Activated CD4-positive, CD25-positive, alpha-beta regulatory T cell treated with anti-CD3 and anti-CD28 coated beads, Interleukin-2, amount 50 U/mL, for 24 hours (primary cell): ENCODE results near the gene ISCU.

Source experiments
- ATAC-seq, 2 donors: fragments of 150-1000 bp; cut with Tn5 transposase; one replicate each; pipeline ENCODE4 v1.10.0; 2021; ENCODE audit warnings: mild to moderate bottlenecking in 1 of 2, moderate library complexity in 1 of 2

ISCU gene

GRCh38 chr12:108562348-108563135, at the start of gene ISCU:
TSS of gene ISCU (plus strand) at chr12:108562596. CDS start at chr12:108562623, 27 bp downstream.
- ATAC-seq: peak; percentile 66 to 68

GRCh38 chr12:108514468-108514972, 47.9 kb upstream of the ISCU start:
- ATAC-seq: peak; percentile 9

DNA sequence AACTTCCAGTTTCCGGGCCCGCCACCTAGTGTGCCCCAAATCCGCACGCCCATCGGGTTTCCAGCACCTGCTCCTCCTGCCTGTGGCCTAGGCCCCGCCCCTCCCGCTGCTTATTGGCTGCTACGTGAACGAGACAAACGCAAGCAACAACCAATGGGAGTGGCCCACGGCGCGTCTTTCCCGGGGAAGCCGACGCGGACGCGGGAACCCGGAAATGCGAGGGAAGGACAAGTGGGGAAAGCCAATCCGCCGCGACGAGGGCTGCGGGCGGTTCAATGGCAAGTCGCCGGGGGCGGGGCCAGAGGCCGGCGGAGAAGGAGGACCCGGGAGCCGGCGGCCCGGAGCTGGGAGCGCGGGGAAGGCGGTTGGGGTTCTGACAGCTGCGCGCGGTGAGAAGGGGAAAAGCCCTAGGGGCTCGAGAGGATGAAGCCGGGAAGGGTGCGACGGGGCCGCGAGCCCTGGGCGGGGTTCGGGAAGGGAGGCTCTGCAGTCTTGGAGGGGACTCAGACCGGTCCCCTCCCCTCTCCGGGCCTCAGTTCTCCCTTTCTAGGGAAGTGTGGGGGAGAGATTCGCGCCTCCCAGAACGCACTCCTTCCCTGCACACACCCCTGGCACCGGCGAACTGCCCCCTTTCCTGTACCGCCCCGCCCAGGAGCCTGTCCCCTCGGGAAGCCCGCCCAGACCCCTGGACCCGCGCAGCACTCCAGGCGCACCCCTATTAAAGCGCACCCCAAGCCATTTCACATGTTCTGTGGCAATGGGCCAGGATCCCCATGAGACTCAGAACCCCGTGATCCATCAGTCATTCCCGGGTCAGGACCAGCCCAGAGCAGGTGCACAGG, 47.2 kb upstream of the ISCU start, which contains the start of gene FICD:
FICD (plus strand) TSS at position 305 of the 842 bp plus-strand sequence. CDS start 1,696 bp downstream, outside the sequence.
- ATAC-seq: peak; percentile 92 to 95

DNA sequence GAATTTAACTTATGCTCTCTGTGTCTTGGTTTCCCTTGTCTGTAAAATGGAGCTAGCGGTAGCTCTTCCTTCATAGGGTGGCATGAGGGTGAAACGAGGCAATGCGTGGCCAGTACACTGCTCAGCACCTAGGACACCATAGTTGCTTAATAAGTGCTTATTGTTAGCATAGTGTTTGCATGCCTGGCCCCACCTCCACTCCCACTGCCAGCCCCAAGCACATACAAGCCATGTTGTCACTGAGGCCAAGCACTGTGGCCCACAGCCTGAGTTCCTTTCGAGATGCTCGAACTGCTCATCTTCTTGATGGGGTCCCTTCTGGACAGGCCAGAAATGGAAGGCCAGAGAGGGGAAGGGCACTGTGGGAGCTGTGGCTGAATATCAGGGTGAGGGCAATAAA, 46.5 kb upstream of the ISCU start:
- no peak for ATAC-seq

- ATAC-seq: no peak
Measured at GRCh38 chr12:108516511-108517275, 45.7 kb upstream of the ISCU start.

DNA sequence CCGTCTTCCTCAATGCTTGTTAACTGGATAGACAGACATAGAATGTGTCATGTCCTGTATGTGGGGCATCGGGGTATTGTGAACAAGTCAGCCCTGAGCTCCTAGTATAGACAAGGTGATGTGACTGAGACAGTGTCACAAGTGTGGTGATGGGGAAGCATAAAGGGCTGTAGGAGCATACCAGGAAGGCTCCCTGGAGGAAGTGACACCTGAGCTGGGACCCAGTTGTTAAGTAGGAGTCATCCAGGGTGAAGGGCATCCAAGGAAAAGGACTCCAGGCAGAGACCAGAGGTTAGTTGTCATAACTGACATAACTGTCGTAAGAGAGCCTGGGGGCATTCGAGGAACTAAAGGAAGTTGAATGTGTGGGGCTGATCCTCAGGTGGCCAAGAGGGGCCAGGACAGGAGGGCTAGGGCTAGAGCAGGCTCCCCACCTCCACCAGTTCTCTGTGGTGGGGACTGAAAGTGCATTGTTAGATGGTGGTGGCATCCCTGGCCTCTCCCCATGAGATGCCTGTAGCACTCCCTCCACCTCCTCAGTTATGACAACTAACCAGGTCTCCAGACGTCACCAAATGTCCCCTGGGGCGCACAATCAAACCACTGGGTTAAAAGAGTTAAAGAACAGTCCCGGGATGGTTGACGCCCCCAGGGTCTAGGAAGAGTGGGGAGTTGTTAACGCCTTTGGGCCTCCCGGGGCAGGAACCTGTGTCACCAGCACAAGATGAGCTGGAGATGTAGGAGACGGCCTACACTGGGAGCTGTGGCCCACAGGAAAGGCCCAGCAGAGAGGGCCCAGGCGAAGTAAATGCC, 44.9 kb upstream of the ISCU start:
- no peak for ATAC-seq

- no peak for ATAC-seq
Measured at GRCh38 chr12:108518101-108518715, 44.2 kb upstream of the ISCU start.

- ATAC-seq: no peak
Measured at GRCh38 chr12:108518716-108519496, 43.5 kb upstream of the ISCU start.

- ATAC-seq: no peak
Measured at GRCh38 chr12:108519558-108519957, 42.8 kb upstream of the ISCU start.

- no peak for ATAC-seq
Measured at GRCh38 chr12:108523365-108523764, 39.0 kb upstream of the ISCU start.

DNA sequence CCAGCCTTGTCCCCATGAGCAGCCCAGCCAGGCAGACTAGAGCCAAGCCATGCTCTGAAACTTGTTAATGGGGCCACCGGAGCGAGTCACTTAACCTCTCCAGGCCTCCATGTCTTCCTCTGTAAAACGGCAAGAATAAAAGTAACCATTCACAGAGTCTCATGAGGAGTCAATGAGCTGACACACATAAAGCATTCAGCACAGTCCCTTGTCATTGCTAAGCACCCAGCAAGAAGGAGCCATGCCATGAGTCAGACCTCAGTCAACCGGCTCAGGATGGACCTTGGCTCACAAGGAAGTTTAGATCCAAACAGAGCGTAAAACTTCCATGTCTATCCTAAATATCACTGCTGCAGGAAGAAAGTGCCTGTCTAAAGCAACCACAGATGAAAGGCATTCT, 36.7 kb upstream of the ISCU start:
- ATAC-seq: no peak

- no peak for ATAC-seq
Measured at GRCh38 chr12:108526482-108527165, 35.8 kb upstream of the ISCU start.

- no peak for ATAC-seq
Measured at GRCh38 chr12:108527166-108527496, 35.3 kb upstream of the ISCU start.

- ATAC-seq: no peak
Measured at GRCh38 chr12:108530161-108530560, 32.2 kb upstream of the ISCU start.

- ATAC-seq: no peak
Measured at GRCh38 chr12:108531929-108532848, 30.2 kb upstream of the ISCU start.

DNA sequence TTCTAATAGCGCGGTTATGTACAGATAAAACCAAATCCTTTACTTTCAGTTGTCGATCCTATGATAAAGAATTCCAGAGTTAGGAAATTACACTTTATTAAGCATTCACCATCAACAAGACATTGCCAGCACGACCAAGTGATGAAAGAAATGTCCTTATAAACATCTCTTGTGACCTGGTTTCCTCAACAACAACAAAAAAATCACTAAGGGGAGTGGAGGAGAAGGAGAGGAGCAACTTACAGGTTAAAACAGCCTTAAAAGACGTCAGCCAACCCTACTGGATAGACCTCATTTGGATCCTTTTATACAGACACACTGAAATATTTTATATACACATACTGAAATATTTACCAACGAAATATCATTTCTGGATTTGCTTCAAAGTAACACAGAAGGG, 24.2 kb upstream of the ISCU start:
- ATAC-seq: no peak

DNA sequence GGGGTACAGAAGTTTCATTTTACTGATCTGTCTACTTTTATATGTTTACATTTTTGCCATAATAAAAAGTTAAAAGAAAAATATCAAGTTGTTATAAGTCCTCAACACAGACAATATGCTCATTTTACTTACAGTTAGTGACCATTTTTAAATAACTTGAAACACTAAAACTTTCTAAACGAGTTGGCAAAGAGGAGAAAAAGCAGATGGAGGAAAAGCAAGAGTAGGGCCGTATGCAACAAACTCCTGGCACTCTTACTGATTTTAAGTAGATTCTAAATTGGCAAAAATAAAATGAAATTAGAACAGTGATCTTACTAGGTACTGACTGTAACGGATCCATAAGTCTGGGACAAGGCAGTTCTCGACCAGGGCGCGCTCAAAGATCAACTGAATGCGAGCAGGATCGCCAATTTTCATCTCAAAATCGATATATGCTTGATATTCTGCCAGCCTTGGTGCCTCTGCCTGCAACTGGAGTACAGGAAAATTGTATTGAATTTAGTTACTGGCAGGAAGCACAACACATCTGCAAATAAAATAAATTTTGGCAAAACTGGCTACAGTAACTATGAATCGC, 23.7 kb upstream of the ISCU start:
- ATAC-seq: no peak

- no peak for ATAC-seq
Measured at GRCh38 chr12:108542320-108542719, 20.1 kb upstream of the ISCU start.

DNA sequence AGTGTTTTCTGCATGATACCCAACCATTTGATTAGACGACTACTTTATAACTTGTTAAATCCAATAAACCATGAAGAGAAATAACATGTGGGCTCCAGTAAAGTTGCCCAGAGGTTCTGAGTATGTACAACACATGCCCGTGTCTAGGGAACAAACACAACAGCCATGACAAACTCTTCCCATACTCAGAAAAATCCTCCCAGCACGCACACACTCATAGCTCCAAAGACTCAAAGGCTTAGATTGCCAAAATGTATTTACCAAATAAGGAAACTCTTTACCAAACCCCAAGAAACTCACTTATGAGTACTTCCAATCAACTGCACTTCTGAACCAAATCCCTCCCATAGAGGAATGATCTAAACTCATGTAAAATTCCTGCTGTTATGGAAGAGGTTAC, 18.7 kb upstream of the ISCU start:
- no peak for ATAC-seq
